Measurements from ENCODE around the gene OTOP2. TPM values are rescaled to one million over a fixed set of nuclear protein-coding genes. Genes with fewer than 3 reads are reported as not detected.

OTOP2 gene
- total RNA-seq, 2 donors from 2014 or later, result 52.3 to 70.3 TPM

- no peak for DNase-seq
- ATAC-seq, result no peak
- intact Hi-C loops (cut with DNase I, micrococcal nuclease), result no loop called here
Observed at GRCh38 chr17:74945543-74945942, 21.5 kb downstream of the OTOP2 start.

- ATAC-seq (no peak), DNase-seq (no peak)
- intact Hi-C loops (cut with DNase I, micrococcal nuclease), result no loop called here
Observed at GRCh38 chr17:74946641-74947040, 22.6 kb downstream of the OTOP2 start.

- intact Hi-C loops (cut with DNase I, micrococcal nuclease), result no loop called here
- DNase-seq (no peak), ATAC-seq (no peak)
Observed at GRCh38 chr17:74947041-74947754, 23.1 kb downstream of the OTOP2 start.

- no peak for ATAC-seq
- intact Hi-C loops (cut with DNase I, micrococcal nuclease), result no loop called here
- no peak for DNase-seq
Observed at GRCh38 chr17:74949455-74950115, 25.5 kb downstream of the OTOP2 start.

GRCh38 chr17:74950207-74950606 is 26.1 kb downstream of the OTOP2 start:
- DNase-seq, result no peak
- ATAC-seq, result peak; percentile 6

GRCh38 chr17:74951065-74951464 is 27.0 kb downstream of the OTOP2 start:
- DNase-seq, result no peak
- intact Hi-C loops (cut with DNase I, micrococcal nuclease), result no loop called here
- no peak for ATAC-seq

More at GRCh38 chr17:74950207-74950606, 26.1 kb downstream of the OTOP2 start:
- intact Hi-C loops (cut with DNase I, micrococcal nuclease), result no loop called here

GRCh38 chr17:74951680-74952421 is 27.8 kb downstream of the OTOP2 start:
- ATAC-seq (no peak), DNase-seq (no peak)
- intact Hi-C loops (cut with DNase I, micrococcal nuclease), result no loop called here

GRCh38 chr17:74952431-74953133 is 28.5 kb downstream of the OTOP2 start:
- intact Hi-C loops (cut with DNase I, micrococcal nuclease), result no loop called here
- ATAC-seq (peak; percentile 62), DNase-seq (no peak)

- DNase-seq, result no peak
- peak; percentile 80 for ATAC-seq
- intact Hi-C loops (cut with DNase I, micrococcal nuclease), result no loop called here
Observed at GRCh38 chr17:74953134-74953687, 29.1 kb downstream of the OTOP2 start.

GRCh38 chr17:74954115-74954514 is 30.0 kb downstream of the OTOP2 start:
- ATAC-seq, result no peak
- intact Hi-C loops (cut with DNase I, micrococcal nuclease), result no loop called here
- no peak for DNase-seq

GRCh38 chr17:74954665-74955421 is 30.8 kb downstream of the OTOP2 start:
- DNase-seq, result no peak
- intact Hi-C loops (cut with DNase I, micrococcal nuclease), result no loop called here
- no peak for ATAC-seq

- ATAC-seq (no peak), DNase-seq (no peak)
- intact Hi-C loops (cut with DNase I, micrococcal nuclease), result no loop called here
Observed at GRCh38 chr17:74956093-74956492, 32.0 kb downstream of the OTOP2 start.

- ATAC-seq, result no peak
- intact Hi-C loops (cut with DNase I, micrococcal nuclease), result no loop called here
Observed at GRCh38 chr17:74957935-74958740, 34.1 kb downstream of the OTOP2 start.

GRCh38 chr17:74959826-74960515 is 35.9 kb downstream of the OTOP2 start:
- ATAC-seq (peak; percentile 44), DNase-seq (no peak)
- intact Hi-C loops (cut with DNase I, micrococcal nuclease), result no loop called here

More at GRCh38 chr17:74957935-74958740, 34.1 kb downstream of the OTOP2 start:
- peak in 1 of 2 donors; percentile 84 for DNase-seq

GRCh38 chr17:74960570-74961342 is 36.7 kb downstream of the OTOP2 start:
- intact Hi-C loops (cut with DNase I, micrococcal nuclease), result no loop called here
- DNase-seq, result peak in 1 of 2 donors; percentile 78
- ATAC-seq, result peak; percentile 71
